ENCODE results near the gene SLC2A6. TPM values are rescaled to one million over a fixed set of nuclear protein-coding genes. Genes with fewer than 3 reads are reported as not detected.

SLC2A6 gene
- total RNA-seq, 2 donors from 2014 or later = 1.6 to 2.9 TPM

- no peak for DNase-seq
- peak; percentile 37 for ATAC-seq
- intact Hi-C loops (cut with DNase I, micrococcal nuclease) = loop anchor here (2.0 to 5.0 kb wide), 3 partner anchors 79 to 298 kb away; no protein-coding TSS in a partner anchor
Measured at GRCh38 chr9:133485531-133486260, 6.8 kb upstream of the SLC2A6 start.

- intact Hi-C loops (cut with DNase I, micrococcal nuclease) = loop anchor here (5.0 kb wide), 2 partner anchors 83 to 298 kb away; no protein-coding TSS in a partner anchor
- no peak for ATAC-seq
- DNase-seq = no peak
Measured at GRCh38 chr9:133484671-133485437, 6.0 kb upstream of the SLC2A6 start.

- intact Hi-C loops (cut with DNase I, micrococcal nuclease) = no loop called here
- DNase-seq (no peak), ATAC-seq (no peak)
Measured at GRCh38 chr9:133483611-133484010, 4.7 kb upstream of the SLC2A6 start.

GRCh38 chr9:133477992-133478850, 678 bp downstream of the SLC2A6 start:
- intact Hi-C loops (cut with DNase I, micrococcal nuclease) = no loop called here
- peak; percentile 13 for ATAC-seq
- DNase-seq = no peak

GRCh38 chr9:133477461-133477860, 1.4 kb downstream of the SLC2A6 start:
- no peak for ATAC-seq
- intact Hi-C loops (cut with DNase I, micrococcal nuclease) = no loop called here
- DNase-seq = no peak

GRCh38 chr9:133476941-133477340, 2.0 kb downstream of the SLC2A6 start:
- no peak for ATAC-seq
- intact Hi-C loops (cut with DNase I, micrococcal nuclease) = no loop called here
- no peak for DNase-seq

GRCh38 chr9:133476036-133476931, 2.6 kb downstream of the SLC2A6 start:
- intact Hi-C loops (cut with DNase I, micrococcal nuclease) = no loop called here
- DNase-seq = no peak
- ATAC-seq = no peak

GRCh38 chr9:133475292-133476012, 3.4 kb downstream of the SLC2A6 start:
- no peak for DNase-seq
- ATAC-seq = no peak
- intact Hi-C loops (cut with DNase I, micrococcal nuclease) = no loop called here

GRCh38 chr9:133474853-133475252, 4.0 kb downstream of the SLC2A6 start:
- no peak for DNase-seq
- no peak for ATAC-seq
- intact Hi-C loops (cut with DNase I, micrococcal nuclease) = no loop called here

- no peak for ATAC-seq
- DNase-seq = no peak
- intact Hi-C loops (cut with DNase I, micrococcal nuclease) = no loop called here
Measured at GRCh38 chr9:133474215-133474614, 4.7 kb downstream of the SLC2A6 start.

- no peak for ATAC-seq
- intact Hi-C loops (cut with DNase I, micrococcal nuclease) = no loop called here
- DNase-seq = no peak
Measured at GRCh38 chr9:133473743-133474142, 5.2 kb downstream of the SLC2A6 start.

GRCh38 chr9:133472753-133473378, 6.0 kb downstream of the SLC2A6 start:
- DNase-seq = no peak
- no peak for ATAC-seq
- intact Hi-C loops (cut with DNase I, micrococcal nuclease) = no loop called here

- intact Hi-C loops (cut with DNase I, micrococcal nuclease) = no loop called here
- ATAC-seq = peak; percentile 1
- no peak for DNase-seq
Measured at GRCh38 chr9:133472277-133472645, 6.6 kb downstream of the SLC2A6 start.

GRCh38 chr9:133471551-133472276, 7.2 kb downstream of the SLC2A6 start:
- peak; percentile 62 for ATAC-seq
- intact Hi-C loops (cut with DNase I, micrococcal nuclease) = no loop called here
- peak; percentile 54 to 57 for DNase-seq

- DNase-seq = no peak
- peak; percentile 36 for ATAC-seq
- intact Hi-C loops (cut with DNase I, micrococcal nuclease) = no loop called here
Measured at GRCh38 chr9:133470988-133471387, 7.9 kb downstream of the SLC2A6 start.

GRCh38 chr9:133470427-133470924, 8.4 kb downstream of the SLC2A6 start:
- ATAC-seq = peak; percentile 41
- intact Hi-C loops (cut with DNase I, micrococcal nuclease) = no loop called here

More at GRCh38 chr9:133470427-133470924, 8.4 kb downstream of the SLC2A6 start:
- DNase-seq = no peak
